Measurements from ENCODE around the gene OR2A5. TPM values are rescaled to one million over a fixed set of nuclear protein-coding genes. Genes with fewer than 3 reads are reported as not detected.
"Not testable (repeated sequence)": the region's sequence is repeated elsewhere in the genome, so short reads cannot be mapped to it uniquely, and the experiment has no call there.

Gene OR2A5
- total RNA-seq, 1 donor from 2014 or later = not detected

DNA sequence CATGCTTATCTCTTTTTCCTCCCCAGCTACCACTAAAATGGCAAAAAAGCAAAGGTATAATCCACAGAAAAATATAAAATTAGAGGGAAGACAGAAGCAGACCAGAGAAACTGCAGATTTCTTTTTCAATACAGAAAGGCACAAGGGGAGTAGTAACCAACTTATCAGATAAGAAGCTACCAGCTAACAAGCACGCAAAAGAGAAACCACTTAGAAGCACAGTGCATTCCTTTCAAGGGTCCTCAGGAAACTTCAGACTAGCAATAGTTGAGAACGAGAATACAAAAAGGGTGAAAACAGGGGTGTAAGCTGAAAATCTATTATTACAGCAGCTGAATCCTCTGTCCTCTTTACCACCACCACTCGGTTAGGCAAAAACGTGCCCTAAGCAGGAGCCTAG is 9.9 kb upstream of the OR2A5 start:
- Mint-ChIP-seq H3K4me3 (ENCODE audit: low read depth) (no peak overlapping the region), H3K36me3 (ENCODE audit: low read depth) (no peaks in the 10 kb centered on the region), H3K27me3 (ENCODE audit: low read depth) (peaks cover 3% of the 10 kb centered on the region), H3K9me3 (no peaks in the 10 kb centered on the region), H3K27ac (no peak overlapping the region), H3K4me1 (ENCODE audit: low read depth) (peaks cover 2% of the 10 kb centered on the region)
- intact Hi-C loops (cut with micrococcal nuclease) = no loop called here
- no peak for DNase-seq (ENCODE audit: low spot score)

DNA sequence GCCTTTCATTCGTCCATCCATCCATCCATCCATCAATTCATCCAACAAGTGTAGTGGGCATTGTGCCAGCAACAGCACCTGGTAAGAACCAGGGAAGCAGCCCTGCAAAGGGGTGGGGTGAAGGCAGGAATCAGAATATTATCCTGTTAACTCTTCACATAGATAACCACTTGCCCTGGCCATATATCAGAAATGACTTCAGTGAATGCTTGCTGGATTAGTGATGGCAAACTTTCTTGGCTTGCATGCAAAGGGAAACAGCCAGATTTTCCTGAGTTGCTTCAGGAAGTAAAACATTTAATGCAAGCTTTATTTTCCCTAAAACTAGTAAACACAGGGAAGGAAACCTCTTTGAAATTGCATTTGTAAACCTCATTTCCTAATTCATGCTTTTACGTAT is 743 bp downstream of the OR2A5 start:
- DNase-seq (ENCODE audit: low spot score) = no peak
- Mint-ChIP-seq H3K27ac (no peak overlapping the region), H3K36me3 (ENCODE audit: low read depth) (no peaks in the 10 kb centered on the region), H3K27me3 (ENCODE audit: low read depth) (peaks cover 2% of the 10 kb centered on the region), H3K4me1 (ENCODE audit: low read depth) (no peaks in the 10 kb centered on the region), H3K9me3 (no peaks in the 10 kb centered on the region), H3K4me3 (ENCODE audit: low read depth) (no peak overlapping the region)
- intact Hi-C loops (cut with micrococcal nuclease) = no loop called here

DNA sequence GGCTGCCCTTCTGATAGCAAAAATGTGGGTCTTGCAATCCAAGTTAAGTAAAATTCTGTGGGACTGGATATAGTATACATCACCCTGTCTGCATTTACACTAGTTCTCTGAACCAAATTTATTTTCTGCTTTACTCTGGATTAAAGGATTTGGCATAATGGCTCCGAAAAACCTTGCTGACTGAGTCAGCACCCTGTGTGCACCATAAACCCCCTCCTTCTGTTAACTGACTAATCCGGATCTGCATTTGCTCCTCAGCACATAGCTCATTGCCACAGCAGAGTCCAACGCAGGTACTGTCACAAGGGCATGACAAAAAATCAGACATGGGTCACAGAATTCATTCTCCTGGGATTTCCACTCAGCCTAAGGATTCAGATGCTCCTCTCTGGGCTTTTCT is 1.3 kb downstream of the OR2A5 start:
- Mint-ChIP-seq H3K9me3 (no peaks in the 10 kb centered on the region), H3K27ac (no peak overlapping the region), H3K4me3 (ENCODE audit: low read depth) (no peak overlapping the region), H3K4me1 (ENCODE audit: low read depth) (no peaks in the 10 kb centered on the region), H3K27me3 (ENCODE audit: low read depth) (peaks cover 2% of the 10 kb centered on the region), H3K36me3 (ENCODE audit: low read depth) (no peaks in the 10 kb centered on the region)
- intact Hi-C loops (cut with micrococcal nuclease) = no loop called here
- DNase-seq (ENCODE audit: low spot score) = no peak

DNA sequence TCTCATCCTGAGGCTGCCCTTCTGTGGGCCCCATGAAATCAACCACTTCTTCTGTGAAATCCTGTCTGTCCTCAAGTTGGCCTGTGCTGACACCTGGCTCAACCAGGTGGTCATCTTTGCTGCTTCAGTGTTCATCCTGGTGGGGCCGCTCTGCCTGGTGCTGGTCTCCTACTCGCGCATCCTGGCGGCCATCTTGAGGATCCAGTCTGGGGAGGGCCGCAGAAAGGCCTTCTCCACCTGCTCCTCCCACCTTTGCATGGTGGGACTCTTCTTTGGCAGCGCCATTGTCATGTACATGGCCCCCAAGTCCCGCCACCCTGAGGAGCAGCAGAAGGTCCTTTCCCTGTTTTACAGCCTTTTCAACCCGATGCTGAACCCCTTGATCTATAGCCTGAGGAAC is 2.1 kb downstream of the OR2A5 start:
- intact Hi-C loops (cut with micrococcal nuclease) = not testable (repeated sequence)

DNA sequence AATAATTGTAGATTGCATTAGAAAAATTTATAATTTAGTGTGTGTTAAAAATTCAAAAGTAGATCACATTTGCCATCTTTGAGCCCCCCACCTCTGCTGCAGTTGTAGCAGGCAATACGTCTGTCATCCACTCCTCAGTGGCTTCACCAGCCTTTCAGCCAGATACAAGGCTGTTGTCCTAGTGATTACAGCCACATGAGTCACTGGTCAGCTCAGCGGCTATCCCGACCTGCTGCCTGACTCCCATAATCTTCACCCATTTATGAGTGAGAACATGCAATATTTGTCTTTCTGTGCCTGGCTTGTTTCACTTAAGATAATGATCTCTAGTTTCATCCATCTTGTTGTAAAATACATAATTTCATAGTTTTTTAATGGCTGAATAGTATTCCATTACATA is 9.2 kb downstream of the OR2A5 start:
- intact Hi-C loops (cut with micrococcal nuclease) = no loop called here
- Mint-ChIP-seq H3K36me3 (ENCODE audit: low read depth) (no peaks in the 10 kb centered on the region), H3K4me1 (ENCODE audit: low read depth) (no peaks in the 10 kb centered on the region), H3K4me3 (ENCODE audit: low read depth) (no peak overlapping the region), H3K27me3 (ENCODE audit: low read depth) (no peaks in the 10 kb centered on the region), H3K9me3 (no peaks in the 10 kb centered on the region), H3K27ac (no peak overlapping the region)
- no peak for DNase-seq (ENCODE audit: low spot score)

More for the DNA sequence above, 2.1 kb downstream of the OR2A5 start:
- H3K36me3 Mint-ChIP-seq (ENCODE audit: low read depth); H3K9me3 Mint-ChIP-seq; H3K27me3 Mint-ChIP-seq (ENCODE audit: low read depth); H3K27ac Mint-ChIP-seq; DNase-seq (ENCODE audit: low spot score); H3K4me3 Mint-ChIP-seq (ENCODE audit: low read depth); H3K4me1 Mint-ChIP-seq (ENCODE audit: low read depth): not testable (repeated sequence)

DNA sequence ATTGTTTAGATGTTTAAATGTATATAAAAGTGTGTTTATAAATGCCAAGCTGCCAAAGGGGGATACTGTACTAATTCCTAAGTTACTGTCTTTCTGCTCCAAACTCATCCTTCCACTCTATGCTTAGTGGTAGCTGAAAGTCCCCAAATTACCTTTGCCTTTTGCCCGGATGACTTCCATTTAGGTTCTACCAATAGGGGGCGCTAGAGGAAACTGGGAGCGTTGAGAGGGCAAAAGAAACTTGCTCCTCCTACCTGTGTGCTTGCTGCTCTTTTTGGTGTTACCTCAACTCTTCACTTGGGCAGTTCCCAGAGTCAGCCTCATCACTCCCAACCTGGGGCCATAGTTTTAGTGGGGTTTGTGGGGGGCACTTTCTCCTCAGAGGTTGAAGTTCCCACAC is 15.0 kb downstream of the OR2A5 start:
- H3K27ac Mint-ChIP-seq = no peak overlapping the region
- H3K9me3 Mint-ChIP-seq = no peaks in the 10 kb centered on the region
- H3K4me1 Mint-ChIP-seq (ENCODE audit: low read depth) = no peaks in the 10 kb centered on the region
- H3K36me3 Mint-ChIP-seq (ENCODE audit: low read depth) = no peaks in the 10 kb centered on the region
- H3K27me3 Mint-ChIP-seq (ENCODE audit: low read depth) = peaks cover 3% of the 10 kb centered on the region
- DNase-seq (ENCODE audit: low spot score) = no peak
- H3K4me3 Mint-ChIP-seq (ENCODE audit: low read depth) = no peak overlapping the region
- intact Hi-C loops (cut with micrococcal nuclease) = no loop called here

DNA sequence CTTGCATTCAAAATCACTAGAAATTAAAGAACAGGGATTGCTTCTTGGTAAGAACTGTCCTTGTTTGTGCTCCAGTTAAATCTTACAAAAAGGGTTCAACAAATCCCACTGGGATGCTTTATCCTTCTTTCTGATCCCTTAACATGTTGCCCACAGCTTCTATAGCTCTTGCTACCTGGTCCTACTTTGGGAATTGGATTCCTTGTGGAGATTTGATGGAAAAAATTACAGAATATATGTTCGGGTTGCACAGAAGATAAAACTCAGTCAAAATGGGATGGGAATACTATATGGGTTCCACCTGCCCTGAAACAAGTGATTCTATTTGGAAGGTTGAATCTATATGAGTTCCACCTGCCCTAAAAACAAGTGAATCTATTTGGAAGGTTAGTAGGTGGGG is 20.8 kb downstream of the OR2A5 start, which contains the start of gene OR2A25:
Gene OR2A25, plus strand, starts transcription at position 301 of the 400 bp plus-strand sequence. CDS start 4,409 bp downstream, outside the sequence.
- H3K27ac Mint-ChIP-seq = no peak within 1 kb of the TSS
- no peaks in the 10 kb centered on the region for H3K36me3 Mint-ChIP-seq (ENCODE audit: low read depth)
- no peaks in the 10 kb centered on the region for H3K4me1 Mint-ChIP-seq (ENCODE audit: low read depth)
- H3K27me3 Mint-ChIP-seq (ENCODE audit: low read depth) = peaks cover 1% of the 10 kb centered on the region
- intact Hi-C loops (cut with micrococcal nuclease) = no loop called here
- H3K4me3 Mint-ChIP-seq (ENCODE audit: low read depth) = no peak within 1 kb of the TSS
- no peaks in the 10 kb centered on the region for H3K9me3 Mint-ChIP-seq
- no peak for DNase-seq (ENCODE audit: low spot score)

DNA sequence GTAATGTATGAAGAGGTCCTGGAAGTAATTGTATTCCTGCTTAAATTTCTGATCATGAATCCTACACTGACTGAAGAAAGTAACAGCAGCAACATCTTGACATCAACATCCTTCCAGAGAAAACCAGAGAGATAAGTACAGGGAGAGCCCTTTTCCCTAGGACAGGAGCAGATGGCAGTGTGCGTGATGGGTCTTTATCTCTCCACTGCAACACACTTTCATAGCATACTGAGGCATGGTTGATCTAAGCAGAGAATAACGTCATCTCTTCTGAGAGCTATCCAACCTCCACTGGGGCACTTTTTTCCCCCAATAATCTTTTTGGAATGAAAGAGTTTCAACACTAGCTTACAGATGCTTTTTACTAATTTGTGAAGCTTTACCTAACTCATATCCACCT is 21.2 kb downstream of the OR2A5 start:
- intact Hi-C loops (cut with micrococcal nuclease) = no loop called here
- Mint-ChIP-seq H3K4me3 (ENCODE audit: low read depth) (no peak overlapping the region), H3K27me3 (ENCODE audit: low read depth) (peaks cover 1% of the 10 kb centered on the region), H3K4me1 (ENCODE audit: low read depth) (no peaks in the 10 kb centered on the region), H3K36me3 (ENCODE audit: low read depth) (no peaks in the 10 kb centered on the region), H3K9me3 (no peaks in the 10 kb centered on the region), H3K27ac (no peak overlapping the region)
- DNase-seq (ENCODE audit: low spot score) = no peak

DNA sequence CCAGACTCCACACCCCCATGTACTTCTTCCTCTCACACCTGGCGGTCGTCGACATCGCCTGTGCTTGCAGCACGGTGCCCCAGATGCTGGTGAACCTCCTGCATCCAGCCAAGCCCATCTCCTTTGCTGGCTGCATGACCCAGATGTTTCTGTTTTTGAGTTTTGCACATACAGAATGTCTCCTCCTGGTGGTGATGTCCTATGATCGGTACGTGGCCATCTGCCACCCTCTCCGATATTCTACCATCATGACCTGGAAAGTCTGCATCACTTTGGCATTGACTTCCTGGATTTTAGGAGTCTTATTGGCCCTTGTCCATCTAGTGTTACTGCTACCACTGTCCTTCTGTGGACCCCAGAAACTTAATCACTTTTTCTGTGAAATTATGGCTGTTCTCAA is 25.6 kb downstream of the OR2A5 start:
- H3K4me1 Mint-ChIP-seq (ENCODE audit: low read depth) = no peaks in the 10 kb centered on the region
- no peak for DNase-seq (ENCODE audit: low spot score)
- H3K9me3 Mint-ChIP-seq = no peaks in the 10 kb centered on the region
- intact Hi-C loops (cut with micrococcal nuclease) = no loop called here
- H3K36me3 Mint-ChIP-seq (ENCODE audit: low read depth) = no peaks in the 10 kb centered on the region
- H3K4me3 Mint-ChIP-seq (ENCODE audit: low read depth) = no peak overlapping the region
- H3K27ac Mint-ChIP-seq = no peak overlapping the region
- H3K27me3 Mint-ChIP-seq (ENCODE audit: low read depth) = no peaks in the 10 kb centered on the region

DNA sequence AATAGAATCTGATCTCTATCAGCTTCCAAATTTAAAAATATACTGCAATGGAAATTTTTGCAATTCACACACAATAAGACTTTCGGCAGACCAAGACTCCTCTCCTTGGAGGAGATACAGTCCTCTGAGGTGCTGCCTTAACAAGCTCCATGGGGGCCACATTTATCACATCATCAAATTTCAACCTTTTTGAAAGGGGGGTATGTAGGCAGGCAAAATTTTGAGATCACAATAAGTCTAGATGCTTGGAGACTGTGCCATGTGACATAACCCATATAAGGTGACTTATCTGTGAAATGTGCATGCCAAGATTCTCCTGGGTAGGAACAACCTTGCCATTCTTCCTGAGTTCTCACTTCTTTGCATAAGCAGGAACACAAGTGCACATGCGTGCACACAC is 37.2 kb downstream of the OR2A5 start, which contains the start of gene OR2A12:
Gene OR2A12, plus strand, starts transcription at position 301 of the 400 bp plus-strand sequence. CDS start 8,830 bp downstream, outside the sequence.
- H3K36me3 Mint-ChIP-seq (ENCODE audit: low read depth) = no peaks in the 10 kb centered on the region
- no peak within 1 kb of the TSS for H3K4me3 Mint-ChIP-seq (ENCODE audit: low read depth)
- H3K4me1 Mint-ChIP-seq (ENCODE audit: low read depth) = no peaks in the 10 kb centered on the region
- H3K27ac Mint-ChIP-seq = no peak within 1 kb of the TSS
- DNase-seq (ENCODE audit: low spot score) = no peak
- H3K9me3 Mint-ChIP-seq = peaks cover 5% of the 10 kb centered on the region
- intact Hi-C loops (cut with micrococcal nuclease) = no loop called here
- H3K27me3 Mint-ChIP-seq (ENCODE audit: low read depth) = no peaks in the 10 kb centered on the region

DNA sequence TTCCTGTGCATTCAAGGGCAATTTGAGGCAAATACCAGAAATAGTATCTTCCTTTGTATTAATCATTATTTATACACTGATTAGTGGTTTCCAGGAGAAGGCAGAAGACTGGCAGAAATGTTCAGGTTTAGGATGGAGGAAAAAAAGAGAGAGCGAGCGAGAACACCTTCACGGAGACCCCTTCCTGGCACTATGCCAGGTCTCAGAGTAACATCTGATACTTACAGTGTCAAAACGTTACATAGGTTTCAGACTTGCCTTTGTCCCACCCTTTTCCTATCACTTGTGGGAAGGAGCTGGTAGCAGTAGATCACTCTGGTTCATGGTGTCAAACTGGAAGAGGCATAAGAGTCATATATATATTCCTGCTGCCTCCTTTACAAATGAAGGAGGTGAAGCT is 38.0 kb downstream of the OR2A5 start:
- no peaks in the 10 kb centered on the region for H3K36me3 Mint-ChIP-seq (ENCODE audit: low read depth)
- peaks cover 9% of the 10 kb centered on the region for H3K9me3 Mint-ChIP-seq
- intact Hi-C loops (cut with micrococcal nuclease) = no loop called here
- H3K27me3 Mint-ChIP-seq (ENCODE audit: low read depth) = no peaks in the 10 kb centered on the region
- DNase-seq (ENCODE audit: low spot score) = no peak
- no peak overlapping the region for H3K27ac Mint-ChIP-seq
- no peak overlapping the region for H3K4me3 Mint-ChIP-seq (ENCODE audit: low read depth)
- no peaks in the 10 kb centered on the region for H3K4me1 Mint-ChIP-seq (ENCODE audit: low read depth)

DNA sequence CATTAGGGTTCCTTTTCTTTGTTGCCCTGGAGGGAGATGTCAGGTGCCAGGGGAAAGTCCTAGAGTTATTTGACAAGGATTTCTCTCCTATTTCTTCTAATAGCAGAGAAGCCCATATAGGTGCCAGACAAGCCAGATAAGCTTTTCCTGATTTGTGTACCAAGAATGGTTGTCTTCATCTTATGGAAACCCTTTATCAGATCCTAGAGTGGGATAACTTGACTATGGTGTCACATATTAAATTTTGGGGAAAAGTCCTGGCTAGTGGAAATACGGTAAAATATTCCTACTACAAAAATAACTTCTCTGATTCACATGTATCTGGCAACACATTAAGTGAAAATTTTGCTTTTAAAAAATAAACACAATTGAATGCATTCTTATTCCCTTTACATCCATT is 38.5 kb downstream of the OR2A5 start:
- Mint-ChIP-seq H3K27me3 (ENCODE audit: low read depth) (no peaks in the 10 kb centered on the region), H3K36me3 (ENCODE audit: low read depth) (no peaks in the 10 kb centered on the region), H3K4me1 (ENCODE audit: low read depth) (no peaks in the 10 kb centered on the region), H3K9me3 (peaks cover 9% of the 10 kb centered on the region), H3K27ac (no peak overlapping the region), H3K4me3 (ENCODE audit: low read depth) (no peak overlapping the region)
- intact Hi-C loops (cut with micrococcal nuclease) = no loop called here
- DNase-seq (ENCODE audit: low spot score) = no peak

DNA sequence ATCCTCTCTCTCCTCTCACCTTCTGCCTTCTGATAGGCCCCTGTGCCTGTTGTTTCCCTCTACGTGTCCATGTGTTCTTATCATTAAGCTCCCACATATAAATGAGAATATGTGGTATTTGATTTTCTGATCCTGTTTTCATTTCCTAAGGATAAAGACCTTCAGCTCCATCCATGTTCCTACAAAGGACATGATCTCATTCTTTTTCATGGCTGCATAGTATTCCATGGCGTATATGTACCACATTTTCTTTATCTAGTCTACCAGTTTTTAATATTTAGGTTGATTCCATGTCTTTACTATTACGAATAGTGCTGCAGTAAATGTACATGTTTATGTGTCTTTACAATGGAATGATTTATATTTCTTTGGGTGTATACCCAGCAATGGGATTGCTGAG is 41.9 kb downstream of the OR2A5 start:
- Mint-ChIP-seq H3K4me3 (ENCODE audit: low read depth) (no peak overlapping the region), H3K36me3 (ENCODE audit: low read depth) (no peaks in the 10 kb centered on the region), H3K27me3 (ENCODE audit: low read depth) (no peaks in the 10 kb centered on the region), H3K27ac (no peak overlapping the region), H3K9me3 (peaks cover 9% of the 10 kb centered on the region), H3K4me1 (ENCODE audit: low read depth) (no peaks in the 10 kb centered on the region)
- no peak for DNase-seq (ENCODE audit: low spot score)
- intact Hi-C loops (cut with micrococcal nuclease) = no loop called here

DNA sequence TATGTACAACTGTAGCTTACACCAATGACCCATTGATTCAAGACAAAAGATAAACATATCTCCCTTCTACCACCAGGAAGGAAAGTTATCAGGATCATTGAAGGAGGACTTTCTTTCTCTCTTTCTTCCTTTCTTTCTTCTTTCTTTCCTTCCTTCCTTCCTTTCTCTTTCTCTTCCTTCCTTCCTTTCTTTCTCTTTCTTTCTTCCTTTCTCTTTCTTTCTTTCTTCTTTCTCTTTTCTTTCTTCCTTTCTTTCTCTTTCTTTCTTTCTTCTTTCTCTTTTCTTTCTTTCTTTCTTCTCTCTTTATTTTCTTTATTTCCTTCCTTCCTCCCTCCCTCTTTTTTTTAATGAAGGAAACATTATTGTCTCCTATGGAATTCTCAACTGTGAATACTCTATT is 50.0 kb downstream of the OR2A5 start:
- no peaks in the 10 kb centered on the region for H3K4me1 Mint-ChIP-seq (ENCODE audit: low read depth)

More for the DNA sequence above, 50.0 kb downstream of the OR2A5 start:
- no peaks in the 10 kb centered on the region for H3K9me3 Mint-ChIP-seq
- H3K27me3 Mint-ChIP-seq (ENCODE audit: low read depth) = no peaks in the 10 kb centered on the region
- H3K27ac Mint-ChIP-seq = no peak overlapping the region
- intact Hi-C loops (cut with micrococcal nuclease) = no loop called here
- no peak for DNase-seq (ENCODE audit: low spot score)
- H3K36me3 Mint-ChIP-seq (ENCODE audit: low read depth) = no peaks in the 10 kb centered on the region
- H3K4me3 Mint-ChIP-seq (ENCODE audit: low read depth) = no peak overlapping the region
